Activated T-helper 1 cell treated with anti-CD3 and anti-CD28 coated beads, Interleukin-2, amount 50 U/mL, for 16 hours (primary cell): ENCODE data around the gene TEDDM1.
"Not testable (repeated sequence)": the region's sequence is repeated elsewhere in the genome, so short reads cannot be mapped to it uniquely, and the experiment has no call there.

Experiments used
- DNase-seq, 2 donors: peaks; one replicate each; pipeline ENCODE4 v3.0.0-alpha.2; 2020; ENCODE audit warnings: low read depth in 1 of 2, low spot score in 1 of 2

Gene TEDDM1

DNA sequence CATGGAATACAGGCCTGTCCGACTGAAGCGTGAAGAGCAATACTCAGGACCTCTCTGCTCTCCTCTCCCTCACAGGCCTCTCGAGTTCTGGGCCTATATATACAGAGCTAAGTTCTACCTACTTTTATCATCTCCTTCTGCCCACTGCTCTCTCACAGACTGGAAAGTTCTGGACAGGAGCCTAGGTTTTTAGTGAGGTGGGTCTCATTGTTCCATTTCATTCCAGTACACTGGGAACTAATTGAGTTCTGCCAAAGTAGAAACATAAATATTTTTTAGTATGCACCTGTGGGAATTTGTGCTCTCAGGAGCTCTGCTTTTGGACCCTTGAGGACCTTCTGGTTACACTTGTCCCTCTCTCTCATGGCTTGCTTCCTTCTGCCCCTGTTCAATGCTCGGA is at the start of gene TEDDM1:
TEDDM1 (minus strand) TSS at position 101 of the 400 bp plus-strand sequence. CDS start 182 bp downstream, outside the sequence.
- no peak for DNase-seq

DNA sequence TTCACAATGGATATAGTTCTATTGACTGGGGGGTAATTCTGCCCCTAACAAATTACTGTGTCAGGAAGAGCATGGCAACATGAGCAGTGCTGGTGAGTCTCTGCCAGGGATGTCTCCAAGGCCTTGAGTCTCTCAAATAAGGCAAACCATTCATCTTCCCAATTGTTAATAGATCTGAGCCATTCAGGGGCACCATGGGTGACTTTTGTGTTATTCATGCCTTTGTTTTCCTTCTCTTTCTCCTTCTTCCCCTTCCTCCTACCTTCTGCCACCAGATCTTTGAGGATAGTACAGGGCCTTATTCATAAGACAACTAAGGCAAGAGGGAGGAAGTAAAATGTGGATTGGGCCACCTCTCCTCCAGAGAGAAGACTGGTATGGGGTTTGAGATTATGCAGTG is 49.6 kb upstream of the TEDDM1 start, which contains the start of gene RGSL1:
RGSL1 (plus strand) TSS at position 60 of the 400 bp plus-strand sequence; CDS start at position 80, 20 bp downstream.
- DNase-seq, result no peak

GRCh38 chr1:182447660-182448059 is 47.2 kb upstream of the TEDDM1 start:
- no peak for DNase-seq

GRCh38 chr1:182447124-182447523 is 46.7 kb upstream of the TEDDM1 start:
- not testable (repeated sequence) for DNase-seq

DNA sequence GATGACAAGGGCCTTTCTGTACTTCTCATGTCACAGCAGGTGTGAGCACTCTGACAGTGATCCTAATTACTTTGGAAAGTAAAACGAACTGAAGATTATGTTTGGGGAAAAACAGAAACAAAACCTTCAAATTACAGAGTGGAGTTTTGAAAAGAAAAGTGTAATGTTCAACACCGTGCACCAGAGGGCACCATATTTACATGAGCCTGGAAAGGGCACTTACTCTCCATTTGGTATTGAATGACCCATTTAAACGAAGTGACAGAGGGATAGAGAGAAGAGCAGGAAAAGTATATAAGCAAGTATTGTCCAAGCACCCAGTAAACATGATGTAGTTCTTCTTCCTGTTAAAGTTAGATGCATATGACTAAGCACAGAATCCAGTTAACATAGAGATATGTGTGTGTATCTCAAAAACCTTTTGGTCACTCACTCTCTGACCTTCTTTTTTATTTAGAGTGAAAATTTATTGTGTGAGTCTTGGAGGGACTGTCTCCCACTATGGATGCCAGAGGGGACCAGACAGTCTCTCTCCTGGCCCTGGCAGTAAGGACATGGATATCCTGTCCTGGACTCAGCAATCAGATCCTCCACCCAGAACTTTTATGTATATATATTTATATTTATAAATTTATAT is 45.7 kb upstream of the TEDDM1 start:
- DNase-seq, result no peak

DNA sequence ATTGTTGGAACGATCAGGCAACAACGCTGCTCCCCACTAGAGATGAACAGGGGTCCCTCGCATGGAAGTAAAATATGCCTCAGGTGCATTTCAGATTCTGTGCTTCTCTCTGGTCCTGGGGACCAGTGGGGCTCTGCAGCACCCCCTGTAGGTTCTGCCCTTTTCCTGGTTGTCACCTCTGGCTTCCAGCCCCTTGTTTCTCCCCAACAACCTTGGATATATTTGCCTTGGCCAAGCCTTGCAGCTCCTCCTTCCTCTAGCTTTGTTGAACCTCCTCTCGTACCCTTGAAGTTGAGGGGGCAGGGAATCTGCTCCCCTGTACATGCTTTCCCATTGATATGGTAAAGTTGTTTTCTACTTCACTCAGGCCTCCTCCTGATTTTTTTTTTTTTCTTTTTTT is 44.0 kb upstream of the TEDDM1 start:
- no peak for DNase-seq

- DNase-seq, result no peak
Observed at GRCh38 chr1:182442333-182442732, 41.9 kb upstream of the TEDDM1 start.

DNA sequence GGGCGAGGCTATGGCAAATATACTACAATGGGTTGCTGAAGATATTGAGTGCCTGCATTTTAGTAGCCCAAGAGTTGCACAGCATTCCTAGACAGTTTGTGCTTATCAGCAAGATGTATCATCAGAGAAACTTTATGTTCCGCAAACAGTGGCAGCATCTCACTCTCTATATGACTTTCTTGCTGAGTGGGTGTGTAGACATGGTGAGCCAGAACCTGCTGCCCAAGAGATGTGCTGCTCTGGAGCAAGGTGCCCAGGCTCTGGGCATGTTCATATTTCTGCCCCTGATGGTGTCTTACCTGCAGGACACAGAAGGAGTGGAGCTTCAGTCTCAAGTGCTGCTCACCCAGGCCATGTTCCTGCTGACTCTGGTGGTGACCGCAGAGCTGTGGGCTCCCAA is 41.3 kb upstream of the TEDDM1 start:
- no peak for DNase-seq

DNA sequence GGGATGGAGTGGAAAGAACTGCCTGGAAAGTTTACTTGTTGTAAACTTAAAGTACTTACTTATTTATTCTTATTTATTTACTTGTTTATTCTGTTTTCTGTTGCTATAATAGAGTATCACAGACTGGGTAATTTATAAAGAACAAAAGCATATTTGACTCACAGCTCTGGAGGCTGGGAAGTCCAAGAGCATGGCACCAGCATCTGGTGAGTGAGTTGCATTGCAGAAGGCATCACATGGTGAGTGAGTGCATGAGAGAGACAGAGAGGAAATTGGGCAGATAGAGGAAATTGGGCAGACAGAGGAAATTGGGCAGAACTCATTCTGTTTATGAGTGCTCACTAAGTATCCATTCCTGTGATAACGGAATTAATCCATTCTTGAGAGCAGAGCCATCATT is 37.9 kb upstream of the TEDDM1 start:
- no peak for DNase-seq

DNA sequence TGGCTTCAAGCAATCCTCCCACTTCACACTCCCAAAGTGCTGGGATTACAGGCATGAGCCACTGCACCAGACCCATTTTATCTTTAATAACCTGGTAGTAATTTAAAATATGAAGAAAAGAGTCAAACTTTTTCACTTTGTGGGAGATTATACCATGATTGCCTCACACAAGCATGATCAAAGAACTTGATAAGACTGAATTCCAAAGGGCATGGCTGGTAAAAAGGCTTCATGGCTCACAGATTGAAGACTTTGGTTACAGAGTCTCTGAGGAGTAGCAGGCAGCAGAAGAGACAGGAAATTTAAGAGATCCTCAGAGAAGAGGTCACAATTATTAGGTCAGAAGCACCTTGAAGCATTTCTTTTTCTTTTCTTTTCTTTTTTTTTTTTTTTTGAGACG is 33.1 kb upstream of the TEDDM1 start:
- no peak for DNase-seq

DNA sequence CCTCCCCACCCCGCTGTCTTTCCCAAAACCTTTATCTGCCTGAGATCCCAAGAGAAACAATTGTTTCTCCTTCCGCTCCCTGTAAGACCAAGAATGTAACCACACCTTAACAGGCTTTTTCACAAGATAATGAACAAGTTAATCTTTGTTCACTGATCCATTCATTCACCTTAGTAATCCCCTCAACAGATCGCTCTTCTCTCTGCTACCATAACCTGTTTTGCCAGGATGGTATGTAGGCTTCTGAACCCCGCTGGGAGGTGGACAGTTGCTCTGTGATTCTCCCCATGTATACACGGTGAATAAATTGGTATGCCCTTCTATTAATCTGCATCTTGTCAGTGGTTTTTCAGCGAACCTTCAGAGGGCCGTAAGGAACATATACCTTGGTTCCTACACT is 30.8 kb upstream of the TEDDM1 start:
- no peak for DNase-seq

GRCh38 chr1:182430263-182431068 is 30.0 kb upstream of the TEDDM1 start:
- no peak for DNase-seq

DNA sequence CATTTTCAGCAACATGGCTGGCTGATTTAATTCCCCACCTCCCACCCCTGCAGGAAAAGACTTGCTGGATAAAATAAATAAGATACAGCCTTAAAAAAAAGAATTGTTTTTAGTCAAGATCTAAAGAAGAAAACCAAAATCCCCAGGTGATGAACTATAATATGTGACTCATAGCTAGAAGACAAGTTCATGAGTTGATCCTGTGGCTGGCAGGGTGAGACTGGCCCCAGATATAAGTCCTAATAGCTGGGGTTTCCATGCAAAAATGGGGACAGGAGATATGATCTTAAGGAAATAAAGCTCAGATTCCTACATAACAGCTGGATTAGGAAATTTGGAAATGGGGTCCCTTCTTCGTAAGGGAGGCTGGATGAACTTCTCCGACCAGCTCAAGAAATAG is 27.6 kb upstream of the TEDDM1 start:
- no peak for DNase-seq

DNA sequence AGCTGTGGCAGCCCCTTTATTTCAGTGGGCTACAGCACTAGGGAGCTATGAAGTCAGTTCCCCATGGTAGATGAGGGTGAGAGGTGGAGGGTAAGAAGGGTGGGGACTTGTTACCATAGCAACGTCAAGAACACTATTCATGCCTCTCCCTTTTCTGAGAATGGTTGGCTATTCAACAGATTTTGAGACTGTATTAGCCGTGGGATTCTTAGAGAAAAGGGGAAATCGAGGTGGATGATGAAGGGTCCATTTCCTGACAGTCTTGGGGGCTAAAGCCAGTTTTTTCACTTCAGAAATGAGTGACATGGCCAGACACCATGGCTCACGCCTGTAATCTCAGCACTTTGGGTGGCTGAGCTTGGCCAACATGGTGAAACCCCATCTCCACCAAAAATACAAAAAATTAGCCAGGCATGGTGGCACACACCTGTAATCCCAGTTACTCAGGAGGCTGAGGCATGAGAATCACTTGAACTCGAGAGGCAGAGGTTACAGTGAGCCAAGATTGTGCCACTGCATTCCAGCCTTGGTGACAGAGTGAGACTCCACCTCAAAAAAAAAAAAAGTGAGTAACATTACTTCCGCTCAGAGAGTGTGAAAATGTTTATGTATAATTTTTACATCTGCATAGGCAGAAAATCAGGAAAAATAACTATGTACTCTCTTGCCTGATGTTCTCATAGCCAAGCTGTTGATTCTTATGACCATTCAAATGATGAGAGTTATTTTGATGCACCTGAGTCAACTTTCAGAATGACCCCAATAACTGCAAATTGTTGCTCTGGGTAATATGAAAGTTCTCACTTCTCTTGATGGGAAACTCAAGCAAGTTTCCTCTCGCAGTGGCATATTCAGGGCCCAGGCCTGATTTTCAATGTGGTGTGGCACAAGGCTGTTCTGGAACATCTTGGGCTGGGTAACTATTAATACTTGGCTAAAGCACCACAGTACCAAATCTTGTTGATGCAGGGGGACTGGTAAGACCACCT is 26.3 kb upstream of the TEDDM1 start:
- DNase-seq, result no peak

DNA sequence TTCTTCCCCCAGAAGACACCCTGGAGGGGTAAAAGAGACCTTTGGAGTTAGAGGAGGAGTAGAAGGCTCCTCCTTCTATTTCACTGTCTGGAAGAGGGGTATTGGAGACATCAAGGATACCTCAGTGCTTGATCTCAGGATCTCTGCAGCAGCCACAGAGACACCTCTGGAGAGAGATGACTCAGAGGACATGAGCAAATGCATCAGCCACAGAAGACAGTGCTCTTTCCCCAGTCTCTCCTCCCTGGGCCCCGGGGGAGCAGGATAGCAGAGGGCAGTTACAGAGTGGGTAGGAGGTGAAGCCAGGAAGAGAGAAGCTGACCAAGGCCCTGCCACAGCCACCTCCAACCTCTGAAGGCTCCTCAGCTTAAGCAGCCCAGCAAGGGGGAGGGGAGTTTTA is 15.3 kb upstream of the TEDDM1 start:
- DNase-seq, result no peak

DNA sequence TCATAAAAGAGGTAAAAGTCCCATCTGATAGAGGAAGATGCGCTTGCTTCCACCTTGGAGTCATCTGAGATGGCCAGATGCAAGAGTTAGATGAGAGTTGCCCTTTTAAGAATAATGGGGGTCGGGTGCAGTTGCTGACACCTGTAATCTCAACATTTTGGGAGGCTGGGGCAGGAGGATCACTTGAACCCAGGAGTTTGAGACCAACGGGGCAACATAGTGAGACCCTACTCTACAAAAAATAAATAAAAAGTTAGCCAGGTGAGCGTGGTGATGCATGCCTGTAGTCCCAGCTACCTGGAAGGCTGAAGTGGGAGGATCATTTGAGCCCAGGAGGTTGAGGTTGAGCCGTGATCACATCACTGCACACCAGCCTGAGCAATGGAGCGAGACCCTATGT is 13.5 kb upstream of the TEDDM1 start:
- DNase-seq, result no peak

GRCh38 chr1:182413486-182413885 is 13.0 kb upstream of the TEDDM1 start:
- DNase-seq, result no peak

GRCh38 chr1:182410620-182411273 is 10.3 kb upstream of the TEDDM1 start:
- DNase-seq, result no peak

- DNase-seq, result no peak
Observed at GRCh38 chr1:182410138-182410537, 9.7 kb upstream of the TEDDM1 start.

DNA sequence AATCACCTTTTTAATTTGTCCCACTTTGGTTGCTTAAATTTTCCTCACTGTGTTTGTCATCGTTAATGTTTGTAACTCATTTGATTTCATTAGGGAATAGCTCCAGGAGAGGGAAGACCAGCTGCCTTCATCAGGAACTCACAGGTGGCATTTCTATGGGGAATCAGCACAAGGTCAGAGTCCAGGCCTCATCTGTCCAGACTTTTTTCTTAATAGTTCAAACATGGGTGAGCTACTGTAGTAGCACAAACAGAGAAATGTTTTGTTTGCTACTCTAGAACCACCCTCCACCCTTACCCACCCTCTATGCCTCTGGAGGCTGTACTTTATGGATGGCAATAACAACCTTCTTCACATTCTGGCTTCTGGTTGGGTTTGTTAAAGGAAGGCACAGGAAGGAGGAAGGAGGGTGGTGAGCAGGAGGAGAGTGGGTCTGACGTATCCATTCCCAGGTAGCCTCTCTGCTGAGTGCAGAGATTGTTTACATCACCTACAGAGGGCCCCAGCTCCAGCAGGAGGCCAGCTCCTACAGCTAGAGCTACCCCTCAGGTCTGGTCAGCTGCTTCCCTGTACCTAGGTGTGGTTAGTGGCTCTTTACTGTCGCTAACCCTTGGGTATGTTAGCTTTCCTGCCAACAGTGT is 8.1 kb upstream of the TEDDM1 start:
- DNase-seq, result no peak
